ENCODE measurements around the gene TXN.
"Not testable (repeated sequence)": the region's sequence is repeated elsewhere in the genome, so short reads cannot be mapped to it uniquely, and the experiment has no call there.

TXN gene

GRCh38 chr9:110259566-110259965 is 3.3 kb upstream of the TXN start:
- in situ Hi-C loops (cut with HindIII; ENCODE audit: low pct_ligation_motif_present, low pct_unique_long_range_greater_than_20kb, low sequenced_read_pairs), result no loop called here

GRCh38 chr9:110258690-110259091 is 2.4 kb upstream of the TXN start:
- no peak for DNase-seq
- in situ Hi-C loops (cut with HindIII; ENCODE audit: low pct_ligation_motif_present, low pct_unique_long_range_greater_than_20kb, low sequenced_read_pairs), result no loop called here

More at GRCh38 chr9:110259566-110259965, 3.3 kb upstream of the TXN start:
- no peak for DNase-seq

GRCh38 chr9:110257956-110258355 is 1.6 kb upstream of the TXN start:
- in situ Hi-C loops (cut with HindIII; ENCODE audit: low pct_ligation_motif_present, low pct_unique_long_range_greater_than_20kb, low sequenced_read_pairs), result no loop called here
- no peak for DNase-seq

GRCh38 chr9:110257097-110257841 is 962 bp upstream of the TXN start:
- DNase-seq, result no peak
- in situ Hi-C loops (cut with HindIII; ENCODE audit: low pct_ligation_motif_present, low pct_unique_long_range_greater_than_20kb, low sequenced_read_pairs), result no loop called here

- in situ Hi-C loops (cut with HindIII; ENCODE audit: low pct_ligation_motif_present, low pct_unique_long_range_greater_than_20kb, low sequenced_read_pairs), result no loop called here
- peak; percentile 49 for DNase-seq
Observed at GRCh38 chr9:110255463-110256379, 586 bp downstream of the TXN start.

- peak; percentile 3 for DNase-seq
- in situ Hi-C loops (cut with HindIII; ENCODE audit: low pct_ligation_motif_present, low pct_unique_long_range_greater_than_20kb, low sequenced_read_pairs), result no loop called here
Observed at GRCh38 chr9:110255034-110255462, 1.3 kb downstream of the TXN start.

GRCh38 chr9:110254500-110254899 is 1.8 kb downstream of the TXN start:
- in situ Hi-C loops (cut with HindIII; ENCODE audit: low pct_ligation_motif_present, low pct_unique_long_range_greater_than_20kb, low sequenced_read_pairs), result no loop called here
- no peak for DNase-seq

GRCh38 chr9:110252509-110253139 is 3.7 kb downstream of the TXN start:
- in situ Hi-C loops (cut with HindIII; ENCODE audit: low pct_ligation_motif_present, low pct_unique_long_range_greater_than_20kb, low sequenced_read_pairs), result no loop called here
- DNase-seq, result no peak

GRCh38 chr9:110251770-110252169 is 4.5 kb downstream of the TXN start:
- DNase-seq; in situ Hi-C loops (cut with HindIII; ENCODE audit: low pct_ligation_motif_present, low pct_unique_long_range_greater_than_20kb, low sequenced_read_pairs): not testable (repeated sequence)

- in situ Hi-C loops (cut with HindIII; ENCODE audit: low pct_ligation_motif_present, low pct_unique_long_range_greater_than_20kb, low sequenced_read_pairs), result no loop called here
- DNase-seq, result no peak
Observed at GRCh38 chr9:110251212-110251611, 5.1 kb downstream of the TXN start.

- in situ Hi-C loops (cut with HindIII; ENCODE audit: low pct_ligation_motif_present, low pct_unique_long_range_greater_than_20kb, low sequenced_read_pairs), result no loop called here
- no peak for DNase-seq
Observed at GRCh38 chr9:110249603-110250002, 6.7 kb downstream of the TXN start.

GRCh38 chr9:110248361-110248760 is 7.9 kb downstream of the TXN start:
- in situ Hi-C loops (cut with HindIII; ENCODE audit: low pct_ligation_motif_present, low pct_unique_long_range_greater_than_20kb, low sequenced_read_pairs), result no loop called here
- no peak for DNase-seq

GRCh38 chr9:110246214-110246613 is 10.1 kb downstream of the TXN start:
- no peak for DNase-seq
- in situ Hi-C loops (cut with HindIII; ENCODE audit: low pct_ligation_motif_present, low pct_unique_long_range_greater_than_20kb, low sequenced_read_pairs), result no loop called here

- in situ Hi-C loops (cut with HindIII; ENCODE audit: low pct_ligation_motif_present, low pct_unique_long_range_greater_than_20kb, low sequenced_read_pairs), result no loop called here
- DNase-seq, result no peak
Observed at GRCh38 chr9:110244616-110245015, 11.7 kb downstream of the TXN start.

GRCh38 chr9:110241858-110242321 is 14.4 kb downstream of the TXN start:
- no peak for DNase-seq
- in situ Hi-C loops (cut with HindIII; ENCODE audit: low pct_ligation_motif_present, low pct_unique_long_range_greater_than_20kb, low sequenced_read_pairs), result no loop called here

- no peak for DNase-seq
- in situ Hi-C loops (cut with HindIII; ENCODE audit: low pct_ligation_motif_present, low pct_unique_long_range_greater_than_20kb, low sequenced_read_pairs), result no loop called here
Observed at GRCh38 chr9:110241260-110241857, 14.9 kb downstream of the TXN start.

GRCh38 chr9:110240198-110240597 is 16.1 kb downstream of the TXN start:
- no peak for DNase-seq
- in situ Hi-C loops (cut with HindIII; ENCODE audit: low pct_ligation_motif_present, low pct_unique_long_range_greater_than_20kb, low sequenced_read_pairs), result no loop called here

GRCh38 chr9:110228321-110228720 is 28.0 kb downstream of the TXN start:
- in situ Hi-C loops (cut with HindIII; ENCODE audit: low pct_ligation_motif_present, low pct_unique_long_range_greater_than_20kb, low sequenced_read_pairs), result no loop called here
- DNase-seq, result no peak

- no peak for DNase-seq
- in situ Hi-C loops (cut with HindIII; ENCODE audit: low pct_ligation_motif_present, low pct_unique_long_range_greater_than_20kb, low sequenced_read_pairs), result no loop called here
Observed at GRCh38 chr9:110224583-110224982, 31.7 kb downstream of the TXN start.
